NK-92 (cell line): ENCODE results near the gene MORN1.

Experiments
- DNase-seq: peaks from one replicate; lab custom pipeline; 2025; ENCODE audit not compliant: unreplicated experiment; lab: John Stamatoyannopoulos, UW

The MORN1 gene

DNA sequence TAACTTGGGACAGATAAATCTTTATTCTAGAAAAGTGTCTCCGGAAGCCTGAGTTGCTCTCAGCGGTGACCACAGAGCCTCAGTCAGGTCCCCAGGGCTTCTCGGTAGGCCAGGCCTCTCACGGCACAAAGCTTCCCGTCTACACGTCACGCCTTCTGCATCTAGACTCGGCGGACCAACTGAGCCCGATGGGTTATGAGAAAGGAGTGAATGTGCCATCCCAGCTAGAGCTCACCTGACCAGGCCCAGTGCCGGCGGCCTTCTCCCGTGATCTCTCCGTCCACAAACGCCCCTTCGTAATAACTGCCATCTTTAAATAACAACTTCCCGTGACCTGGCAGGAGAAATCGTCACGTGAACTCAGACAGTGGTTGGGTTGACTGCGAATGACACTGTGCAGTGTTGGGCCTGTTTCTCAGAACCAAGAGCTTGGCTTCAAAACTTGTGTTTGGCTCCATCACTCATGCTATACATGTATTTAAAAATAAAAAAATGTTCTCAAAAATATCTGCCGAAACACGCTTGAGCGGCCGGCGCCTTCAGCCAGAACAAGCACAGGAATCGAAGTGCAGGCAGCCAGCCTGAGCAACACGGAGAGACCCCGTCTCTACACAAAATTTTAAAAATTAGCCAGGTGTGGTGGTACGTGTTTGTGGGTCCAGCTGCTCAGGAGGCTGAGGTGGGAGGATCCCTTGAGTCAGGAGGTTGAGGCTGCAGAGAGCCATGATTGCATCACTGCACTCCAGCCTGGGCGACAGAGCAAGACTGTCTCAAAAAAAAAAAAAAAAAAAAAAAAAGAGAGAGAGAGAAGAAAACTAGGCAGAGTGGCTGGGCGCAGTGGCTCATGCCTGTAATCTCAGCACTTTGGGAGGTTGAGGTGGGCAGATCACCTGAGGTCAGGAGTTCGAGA lies 3.1 kb downstream of the MORN1 start:
- DNase-seq: no peak

DNA sequence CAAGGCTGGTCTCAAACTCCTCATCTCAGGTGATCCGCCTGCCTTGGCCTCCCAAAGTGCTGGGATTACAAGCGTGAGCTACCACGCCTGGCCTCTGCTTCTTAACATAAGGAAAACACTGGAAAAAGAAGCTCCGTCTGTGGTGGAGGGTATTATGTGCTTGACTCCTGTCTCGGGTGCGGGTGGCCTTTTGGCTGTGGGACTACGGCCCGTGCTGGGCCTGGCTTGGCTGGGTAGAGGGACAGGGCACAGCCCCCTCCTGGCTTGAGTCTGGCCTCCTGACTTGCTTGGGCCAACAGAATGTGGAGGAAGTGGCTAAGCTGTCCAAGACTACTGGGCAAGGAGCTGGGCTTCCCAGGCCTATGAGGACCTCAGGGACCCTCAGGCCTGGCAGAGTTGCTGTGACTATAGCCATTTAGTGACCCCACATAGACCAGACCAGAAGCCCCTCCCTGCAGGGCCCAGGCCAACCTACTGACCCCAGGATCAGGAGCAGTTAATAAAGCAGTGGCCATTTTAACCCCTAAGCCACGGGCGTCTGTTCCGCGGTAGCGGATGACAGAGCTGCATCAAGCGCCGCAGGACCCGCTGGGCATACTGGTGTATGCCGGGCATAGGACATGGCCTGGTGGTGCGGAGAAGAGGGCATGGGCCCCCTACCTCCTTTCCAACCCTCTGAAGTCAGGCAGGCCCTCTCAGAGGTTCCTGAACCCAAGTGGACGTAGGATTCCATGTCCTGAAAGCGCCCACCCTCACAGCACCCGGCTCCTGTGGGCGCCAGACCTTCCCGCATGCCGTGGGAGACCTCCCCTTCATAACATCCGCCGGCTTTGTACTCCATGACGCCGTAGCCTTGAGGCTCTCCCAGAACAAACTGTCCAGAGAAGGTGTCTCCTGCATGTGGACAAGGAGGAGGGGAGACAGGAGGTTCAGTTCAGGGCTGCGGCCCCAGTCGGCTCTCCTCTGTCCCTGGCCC lies 4.4 kb downstream of the MORN1 start:
- DNase-seq: no peak

DNA sequence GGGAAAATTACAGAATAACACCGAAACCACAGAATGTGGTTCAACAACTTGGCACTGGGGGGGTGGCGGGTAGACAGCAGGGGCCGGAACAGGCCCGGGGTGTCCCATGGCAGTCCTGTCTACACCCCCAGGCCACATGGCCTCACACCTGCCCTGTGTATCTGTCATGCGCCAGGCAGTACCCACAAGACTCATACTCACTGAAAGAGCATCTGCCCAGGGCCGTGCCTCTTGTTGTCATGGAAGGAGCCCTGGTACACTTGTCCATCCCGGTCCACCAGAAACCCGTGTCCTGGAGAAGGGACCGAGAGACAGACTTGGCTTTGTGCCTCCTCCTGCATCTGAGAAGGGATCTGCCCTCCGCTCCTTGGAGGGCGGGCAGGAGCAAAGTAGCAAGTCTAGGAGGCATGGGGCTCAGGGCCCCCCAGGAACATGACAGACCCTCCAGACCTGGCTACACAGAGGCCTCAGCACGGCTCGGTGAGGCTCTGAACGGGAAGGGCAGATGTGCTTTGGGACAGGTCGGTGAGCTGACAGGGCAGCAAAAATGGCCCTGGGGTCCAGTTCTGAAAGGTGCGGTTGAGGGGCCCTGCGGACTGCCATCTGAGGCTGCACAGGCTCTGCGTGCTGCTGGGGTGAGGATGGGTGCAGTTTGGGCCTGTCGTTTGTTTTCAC lies 5.6 kb downstream of the MORN1 start:
- no peak for DNase-seq

DNA sequence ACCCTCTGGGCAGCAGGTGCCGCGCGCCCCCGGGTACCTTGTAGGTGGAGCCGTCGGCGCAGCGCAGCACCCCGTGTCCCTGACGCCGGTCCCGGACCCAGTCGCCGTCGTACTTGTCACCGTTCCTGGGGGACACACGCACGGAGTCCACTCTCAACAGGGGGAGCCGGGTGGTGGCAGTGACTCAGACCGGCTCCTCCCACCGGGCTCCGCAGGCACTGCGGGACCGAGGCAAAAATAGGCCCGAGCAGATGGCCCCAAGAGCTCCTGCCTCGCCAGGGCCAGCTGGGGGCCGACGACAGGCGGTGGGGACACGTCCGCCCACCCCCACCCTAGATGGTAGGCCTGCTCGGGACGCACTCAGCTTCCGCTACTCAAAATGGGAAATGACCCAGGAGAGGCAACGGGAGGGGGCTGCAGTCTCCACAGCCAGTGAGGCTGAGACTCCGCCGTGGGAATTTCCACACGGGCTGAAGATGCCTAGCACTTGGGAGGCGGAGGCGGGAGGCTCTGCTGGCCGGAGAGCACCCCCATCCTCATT lies 6.3 kb downstream of the MORN1 start:
- no peak for DNase-seq

DNA sequence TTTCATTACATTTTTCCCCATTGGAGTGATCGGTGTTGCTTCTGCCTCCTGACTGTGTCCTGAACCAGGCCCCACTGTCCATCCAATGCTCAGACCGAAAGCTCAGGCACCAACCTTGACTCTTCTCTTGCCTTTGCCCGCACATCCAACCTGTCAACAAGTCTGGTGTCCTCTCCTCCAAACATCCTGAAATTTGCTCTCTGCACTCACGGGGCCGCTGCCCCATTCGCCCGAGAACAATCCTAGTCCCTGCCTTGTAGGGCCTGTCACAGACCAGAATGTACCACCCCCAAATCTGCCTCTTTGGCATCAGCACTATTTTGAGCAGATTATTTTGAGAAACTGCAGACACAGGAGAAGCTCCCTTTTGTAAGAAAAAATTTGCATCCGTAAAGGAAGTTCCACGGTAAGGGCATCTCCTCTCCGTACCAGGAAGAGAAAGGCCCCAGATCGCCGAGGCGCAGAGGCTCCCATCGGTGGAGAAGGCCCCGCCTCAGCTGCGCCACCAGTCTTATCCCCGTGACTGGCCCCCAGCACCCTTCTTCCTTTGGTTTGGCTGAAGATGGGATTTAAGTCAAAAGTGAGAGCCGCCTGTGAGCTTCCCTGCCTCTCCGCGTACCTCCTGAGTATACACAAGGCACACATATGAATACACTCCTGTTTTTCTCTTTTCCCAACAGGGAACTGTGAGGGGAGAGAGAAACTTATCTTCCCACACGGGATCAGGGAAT lies 7.1 kb downstream of the MORN1 start:
- DNase-seq: no peak

DNA sequence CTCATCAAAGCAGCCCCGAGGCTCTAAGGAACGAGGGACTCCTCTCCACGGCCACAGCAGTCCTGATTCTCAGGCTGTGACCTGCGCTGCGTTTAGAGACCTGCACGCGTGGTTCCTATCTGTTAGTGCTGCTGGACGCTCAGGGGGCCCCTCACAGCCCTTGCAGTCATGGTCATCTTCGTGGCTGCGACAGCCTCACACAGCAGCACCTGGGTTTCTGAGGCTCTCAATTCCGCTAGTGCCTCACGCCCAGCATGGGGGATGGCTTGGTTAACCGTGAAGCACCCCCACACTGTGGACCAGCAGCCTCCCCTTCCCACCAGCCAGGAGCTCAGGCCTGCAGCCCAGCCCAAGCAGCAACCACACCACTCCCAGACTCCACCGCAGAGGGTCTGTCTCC lies 7.8 kb downstream of the MORN1 start:
- DNase-seq: no peak

DNA sequence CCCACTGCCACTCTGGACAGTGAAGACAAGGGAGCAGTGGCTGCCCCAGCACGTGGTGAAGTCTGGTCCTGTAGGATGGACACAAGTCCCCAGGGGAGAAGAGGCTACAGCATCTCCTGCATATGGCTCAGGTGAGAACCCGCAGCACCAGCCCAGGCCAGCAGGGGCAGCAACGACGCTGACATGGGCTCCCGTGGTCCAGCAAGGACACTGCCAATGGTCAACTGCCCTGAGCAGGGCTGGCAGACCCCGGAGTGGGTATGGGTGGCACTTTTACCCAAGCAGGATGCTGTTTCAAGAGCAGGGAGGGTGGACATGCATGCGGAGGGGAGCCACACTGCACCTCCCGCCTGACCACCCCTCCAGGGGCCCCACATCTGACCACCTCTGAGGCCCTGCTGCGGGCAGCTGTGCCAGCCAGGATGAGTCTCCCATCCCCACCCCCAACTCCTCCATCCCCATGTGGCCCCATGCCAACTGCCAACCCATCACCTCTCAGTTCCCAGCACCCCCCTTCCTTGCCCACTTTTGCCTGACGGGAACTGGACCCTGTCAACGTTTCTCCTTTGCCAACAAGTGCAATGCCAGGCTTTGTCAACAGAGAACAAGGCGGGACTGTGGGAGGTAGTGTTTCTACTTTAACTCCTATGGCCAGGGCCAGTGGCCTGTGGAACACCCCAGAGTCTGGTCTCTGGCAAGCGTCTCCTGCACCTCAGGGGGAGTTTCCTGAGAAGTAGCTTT lies 8.6 kb downstream of the MORN1 start:
- DNase-seq: no peak

DNA sequence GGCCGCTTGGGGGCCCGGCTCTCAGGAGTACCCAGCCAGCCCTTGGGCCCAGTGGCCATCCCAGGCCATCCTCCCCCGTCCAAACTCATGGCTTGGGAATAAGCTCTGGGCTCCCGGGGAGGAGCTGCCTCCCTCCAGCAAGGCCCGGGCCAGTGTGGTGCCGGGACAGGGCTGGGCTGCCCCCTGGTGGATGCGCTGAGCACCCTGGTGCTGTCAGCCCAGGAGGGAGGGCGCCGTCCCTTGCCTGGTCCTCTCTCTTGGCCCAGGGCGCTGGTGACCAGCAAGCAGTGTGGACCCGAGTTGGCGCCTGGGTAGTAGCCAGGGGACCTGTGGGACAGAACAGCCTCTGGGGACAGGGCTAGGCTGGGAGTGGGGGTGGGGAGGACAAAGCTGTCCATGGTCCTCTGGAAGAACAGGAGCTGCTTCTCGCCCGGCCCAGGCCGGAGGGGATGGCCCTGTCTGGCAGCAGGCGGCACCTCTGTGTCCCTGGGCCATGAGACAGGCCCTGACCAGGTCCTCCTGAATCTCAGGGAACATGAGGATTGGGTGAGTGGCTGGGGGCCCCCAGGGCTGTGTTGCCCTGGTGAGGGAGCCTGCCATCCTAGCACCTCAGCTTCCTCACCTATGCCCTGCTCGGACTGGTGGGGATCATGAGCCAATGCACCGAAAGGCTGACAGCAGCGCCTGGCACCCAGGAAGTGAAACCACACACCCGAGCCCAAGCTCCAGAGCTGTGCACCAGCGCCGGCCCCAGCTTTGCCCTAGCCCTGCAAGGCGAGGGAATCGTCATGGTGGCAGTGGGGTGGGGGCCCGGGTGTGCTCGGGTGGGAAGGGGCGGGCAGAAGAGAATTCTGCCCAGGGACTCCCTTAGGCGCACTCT lies 9.4 kb downstream of the MORN1 start:
- DNase-seq: no peak

DNA sequence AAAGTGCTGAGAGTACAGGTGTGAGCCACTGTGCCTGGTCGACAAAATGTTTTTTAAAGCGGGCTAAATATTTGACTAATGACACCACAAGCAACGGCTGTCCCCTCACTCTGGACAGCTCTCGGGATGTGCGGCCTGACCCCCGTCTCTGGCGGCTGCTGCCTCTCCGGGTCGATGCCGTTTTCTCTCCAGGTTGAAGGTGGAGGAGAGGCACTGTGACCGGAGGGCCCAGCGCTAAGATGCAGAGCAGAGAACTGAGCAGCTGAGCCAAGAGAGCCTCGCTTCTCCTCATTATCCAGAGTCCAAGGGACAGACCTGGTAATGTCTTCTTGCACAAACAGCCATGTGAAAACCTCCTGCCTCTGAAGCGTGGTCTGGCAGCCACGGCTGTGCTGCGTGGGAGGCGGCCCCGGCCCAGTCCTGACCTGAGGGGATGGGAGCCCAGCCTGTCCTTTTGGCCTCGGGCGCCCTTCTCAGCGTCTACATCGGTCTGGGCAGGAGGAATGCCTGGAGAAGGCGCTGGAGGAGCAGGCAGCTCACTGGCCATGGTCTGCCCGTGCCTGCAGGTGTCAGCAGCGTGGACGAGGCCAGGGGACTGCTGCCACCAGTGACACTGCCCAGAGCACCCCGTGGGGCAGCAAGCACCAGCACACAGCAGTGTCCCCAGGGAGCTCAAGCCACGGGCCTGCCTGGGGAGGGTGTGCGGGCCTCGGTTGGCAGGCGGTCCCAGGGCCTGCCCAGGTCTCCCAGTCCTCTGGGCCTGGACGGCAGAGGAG lies 10.3 kb downstream of the MORN1 start:
- DNase-seq: no peak

DNA sequence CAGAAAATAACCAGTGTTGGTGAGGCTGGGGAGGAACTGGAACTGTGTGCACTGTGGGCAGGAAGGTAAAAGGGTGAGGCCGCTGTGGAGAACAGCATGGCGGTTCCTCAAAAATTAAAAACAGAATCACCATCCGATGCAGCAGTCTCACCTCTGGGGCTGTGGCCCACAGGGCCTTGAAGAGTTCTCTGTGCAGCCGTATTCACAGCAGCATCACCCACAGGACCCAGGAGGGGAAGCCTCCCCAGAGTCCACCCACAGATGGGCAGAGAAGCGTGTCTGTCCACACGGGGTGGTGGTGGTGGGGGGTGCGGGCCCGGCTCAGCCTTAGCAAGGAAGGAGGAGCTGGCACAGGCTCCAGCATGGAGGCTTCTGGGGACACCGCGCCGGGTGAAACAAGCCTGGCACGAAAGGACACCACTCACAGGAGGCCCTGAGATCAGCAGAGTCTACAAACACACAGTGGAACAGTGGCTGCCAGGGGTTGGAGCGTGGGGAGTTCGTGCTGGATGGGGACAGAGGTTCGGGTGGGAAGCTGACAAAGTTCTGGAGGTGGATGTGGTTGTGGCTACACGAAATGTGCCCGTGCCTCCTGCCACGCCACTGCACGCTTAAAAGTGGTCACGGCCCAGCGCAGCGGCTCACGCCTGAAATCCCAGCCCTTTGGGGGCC lies 11.5 kb downstream of the MORN1 start:
- DNase-seq: no peak

DNA sequence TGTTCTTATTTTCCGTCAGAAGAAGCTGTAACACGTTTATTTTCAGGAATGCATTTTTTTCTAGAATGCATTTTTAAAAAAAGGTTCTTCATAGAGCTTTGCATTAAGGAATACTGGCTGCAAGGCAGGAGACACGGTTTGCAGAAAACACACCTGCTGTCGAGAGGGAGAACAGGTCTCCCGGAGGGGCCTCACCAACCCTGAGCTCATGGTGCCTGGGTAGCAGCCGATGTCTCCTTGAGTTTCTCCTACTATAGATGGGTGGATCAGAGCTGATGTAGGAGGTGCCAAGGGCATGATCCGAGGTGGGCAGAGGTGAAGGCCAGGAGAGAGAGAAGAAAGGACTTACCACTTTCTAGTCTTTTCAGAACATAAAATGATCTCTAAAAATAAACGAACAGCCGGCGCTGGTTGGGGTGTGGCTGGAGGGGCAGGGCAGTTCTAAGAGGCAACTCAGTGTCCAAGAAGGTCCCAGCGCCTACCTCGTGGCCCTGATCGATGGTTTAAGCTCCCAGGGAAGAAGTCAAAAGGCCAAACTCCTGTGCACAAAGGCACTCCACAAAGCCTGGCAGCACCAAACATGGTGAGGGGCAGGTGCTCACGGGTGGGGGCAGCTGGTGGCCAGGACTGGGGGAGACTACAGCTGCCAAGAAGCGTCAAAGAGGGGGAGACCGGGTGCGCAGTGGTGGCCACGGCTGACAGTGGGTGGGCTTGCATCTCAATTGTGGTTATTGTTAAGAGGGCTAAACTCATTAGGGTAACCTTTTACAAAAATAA lies 12.2 kb downstream of the MORN1 start:
- DNase-seq: no peak

DNA sequence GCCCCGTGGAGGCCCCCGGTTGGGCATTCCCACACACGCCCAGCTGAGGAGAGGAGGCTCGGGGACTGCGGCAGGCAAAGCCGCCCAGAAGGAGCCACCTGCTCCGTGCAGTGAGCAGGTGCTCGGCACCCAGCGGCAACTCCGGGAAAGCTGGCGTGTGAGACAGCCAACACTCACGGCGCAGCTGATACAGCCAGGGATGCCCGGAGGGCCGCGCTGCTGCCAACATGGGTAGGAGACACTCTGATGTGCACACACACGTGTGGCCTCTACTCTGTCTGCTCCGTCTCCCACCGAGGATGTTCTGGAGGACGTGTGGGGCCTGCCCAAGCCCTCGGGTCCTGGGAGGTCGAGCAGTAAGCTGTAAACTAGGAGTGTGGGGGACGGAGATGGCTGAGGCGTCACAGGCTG lies 12.9 kb downstream of the MORN1 start:
- DNase-seq: no peak

DNA sequence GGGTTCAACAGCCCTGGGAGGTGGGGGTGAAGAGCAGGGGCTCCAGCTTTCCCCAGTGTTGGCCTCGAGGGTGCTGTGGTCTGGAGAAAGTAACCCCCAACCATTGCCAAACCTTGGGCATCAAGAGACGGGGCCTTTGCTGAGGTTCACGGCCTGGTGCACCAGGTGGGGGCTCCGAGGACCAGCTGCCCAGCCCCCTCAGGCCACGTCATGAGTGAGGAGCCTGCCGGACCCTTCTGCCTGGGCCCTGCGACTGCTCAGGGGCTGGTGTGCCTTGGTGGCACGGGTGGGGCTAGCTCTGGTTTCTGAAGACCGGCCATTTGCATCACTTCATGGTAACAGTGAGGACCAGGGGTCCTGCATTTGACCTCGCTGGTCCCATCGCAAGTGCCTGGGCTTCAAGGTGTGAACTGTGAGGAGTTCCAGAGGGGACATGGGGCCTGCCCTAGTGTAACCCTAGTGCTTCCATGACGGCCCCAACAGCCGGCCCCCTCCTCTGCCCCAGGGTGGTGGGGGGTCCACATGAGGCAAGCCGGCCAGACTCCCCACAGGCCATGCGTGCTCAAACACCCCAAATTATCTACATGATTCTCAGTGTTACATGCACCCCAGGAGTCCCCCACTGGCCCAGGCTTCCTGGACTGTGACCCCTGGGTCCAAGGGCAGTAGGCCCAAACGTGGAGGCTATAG lies 13.5 kb downstream of the MORN1 start:
- no peak for DNase-seq

DNA sequence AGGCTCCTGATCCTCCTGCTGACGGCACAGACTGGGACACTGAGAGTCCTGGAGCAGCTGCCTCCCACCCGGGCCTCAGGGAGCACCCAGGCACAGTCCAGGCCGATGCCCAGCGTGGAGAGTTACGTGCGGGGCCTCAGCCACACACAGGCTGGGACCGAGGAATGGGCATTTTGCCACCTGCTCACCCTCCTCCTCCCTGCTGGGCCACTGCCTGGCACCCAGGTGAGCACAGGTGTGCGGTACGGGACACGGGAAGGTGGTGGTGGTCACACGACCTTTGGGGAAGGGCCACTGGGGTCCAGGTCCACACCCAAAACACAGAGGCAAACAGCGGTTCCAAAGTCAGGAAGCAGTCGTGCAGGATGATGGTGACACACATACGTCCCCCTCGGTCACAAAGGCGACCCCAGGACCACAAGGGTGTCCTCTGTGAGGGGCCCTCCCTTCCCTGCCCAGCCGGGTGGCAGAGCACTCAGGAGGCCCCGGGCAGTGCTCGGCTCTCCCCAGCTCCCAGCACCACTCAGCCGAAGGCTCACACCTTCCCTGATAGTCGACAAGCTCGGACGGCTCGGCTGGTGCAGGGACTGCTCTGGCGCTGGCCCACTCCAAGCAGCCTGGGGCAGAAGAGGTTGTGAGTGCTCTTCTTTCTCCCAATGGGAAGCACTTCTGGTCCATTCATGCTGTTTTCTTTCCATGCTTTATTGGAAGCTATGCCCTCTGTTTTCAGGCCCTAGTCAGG lies 14.3 kb downstream of the MORN1 start:
- no peak for DNase-seq

DNA sequence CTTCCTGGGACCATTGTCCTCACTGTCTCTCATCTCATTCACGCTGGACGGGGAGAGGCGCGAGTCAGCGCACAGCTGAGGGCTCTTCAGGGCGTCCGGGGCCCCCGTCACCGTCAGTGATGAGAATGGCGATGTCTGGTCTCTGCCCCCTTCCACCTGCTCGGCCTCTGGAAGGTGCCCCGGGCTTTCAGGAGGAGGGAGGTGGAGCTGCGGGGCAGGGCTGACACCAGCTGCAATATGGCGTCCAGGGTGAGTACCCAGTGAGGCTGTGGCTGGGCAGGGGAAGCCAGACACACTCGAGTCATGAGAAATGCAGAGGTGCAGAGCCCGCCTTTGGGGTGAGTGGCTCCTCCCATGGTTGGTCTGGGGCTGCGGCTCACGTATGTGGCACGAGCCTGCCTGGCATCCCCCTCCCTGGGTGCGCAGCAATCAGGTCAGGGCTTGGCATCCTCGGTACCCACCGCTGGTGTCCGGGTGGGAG lies 15.1 kb downstream of the MORN1 start:
- DNase-seq: no peak
